GM19351 (cell line): ENCODE results near the gene FAAP100.

Experiments used
- ATAC-seq: cut with Tn5 transposase; IDR thresholded peaks from one replicate; pipeline ENCODE4 v1.9.1; 2021; ENCODE audit warnings: mild to moderate bottlenecking, moderate library complexity; ENCODE audit not compliant: unreplicated experiment

FAAP100 gene

GRCh38 chr17:81513753-81514488, 38.2 kb downstream of the FAAP100 start:
- ATAC-seq = no peak

GRCh38 chr17:81513372-81513752, 38.8 kb downstream of the FAAP100 start:
- ATAC-seq = peak; percentile 3

GRCh38 chr17:81512562-81513371, 39.4 kb downstream of the FAAP100 start, which contains the start of gene ACTG1:
Gene ACTG1, minus strand, starts transcription at chr17:81512799. Its CDS starts 445 bp downstream, at chr17:81512354.
- peak; percentile 37 for ATAC-seq

GRCh38 chr17:81511804-81512561, 40.2 kb downstream of the FAAP100 start:
- ATAC-seq = no peak

GRCh38 chr17:81511554-81511803, 40.7 kb downstream of the FAAP100 start:
- no peak for ATAC-seq

- ATAC-seq = no peak
Observed at GRCh38 chr17:81510785-81511553, 41.2 kb downstream of the FAAP100 start.

- ATAC-seq = no peak
Observed at GRCh38 chr17:81509972-81510784, 42.0 kb downstream of the FAAP100 start.

- ATAC-seq = no peak
Observed at GRCh38 chr17:81509207-81509971, 42.8 kb downstream of the FAAP100 start.

- ATAC-seq = no peak
Observed at GRCh38 chr17:81508639-81509206, 43.4 kb downstream of the FAAP100 start.

GRCh38 chr17:81503619-81504018, 48.5 kb downstream of the FAAP100 start:
- ATAC-seq = no peak

- ATAC-seq = no peak
Observed at GRCh38 chr17:81502471-81503017, 49.6 kb downstream of the FAAP100 start.

- ATAC-seq = no peak
Observed at GRCh38 chr17:81500047-81500446, 52.1 kb downstream of the FAAP100 start.

- no peak for ATAC-seq
Observed at GRCh38 chr17:81499601-81499970, 52.6 kb downstream of the FAAP100 start.

- ATAC-seq = no peak
Observed at GRCh38 chr17:81498953-81499600, 53.1 kb downstream of the FAAP100 start.

GRCh38 chr17:81494626-81495377, 57.4 kb downstream of the FAAP100 start:
- ATAC-seq = no peak

GRCh38 chr17:81493198-81494038, 58.7 kb downstream of the FAAP100 start:
- ATAC-seq = no peak

- no peak for ATAC-seq
Observed at GRCh38 chr17:81492706-81493105, 59.4 kb downstream of the FAAP100 start.
